ENCODE results near the gene ROBO2.

DNA sequence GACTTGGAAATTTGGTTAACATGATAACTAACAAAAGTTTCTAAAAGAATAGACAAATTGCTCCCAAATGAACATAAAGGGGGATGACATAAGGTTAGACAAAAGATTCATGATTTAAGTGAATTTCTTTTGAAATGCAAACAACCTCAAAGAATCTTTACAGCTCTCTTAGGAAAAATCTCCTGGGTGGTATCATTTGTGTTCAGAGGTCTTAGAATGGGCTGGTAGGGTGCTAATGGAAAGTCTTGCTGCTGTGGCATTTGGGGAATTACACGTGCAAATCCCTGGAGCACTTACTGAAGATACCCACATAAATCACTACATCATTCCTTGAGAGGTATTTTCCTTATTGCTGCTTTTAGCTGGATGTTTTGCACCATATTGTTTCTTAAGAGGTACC, 14.4 kb upstream of the ROBO2 start:
- TF ChIP-seq, protein P1, sequence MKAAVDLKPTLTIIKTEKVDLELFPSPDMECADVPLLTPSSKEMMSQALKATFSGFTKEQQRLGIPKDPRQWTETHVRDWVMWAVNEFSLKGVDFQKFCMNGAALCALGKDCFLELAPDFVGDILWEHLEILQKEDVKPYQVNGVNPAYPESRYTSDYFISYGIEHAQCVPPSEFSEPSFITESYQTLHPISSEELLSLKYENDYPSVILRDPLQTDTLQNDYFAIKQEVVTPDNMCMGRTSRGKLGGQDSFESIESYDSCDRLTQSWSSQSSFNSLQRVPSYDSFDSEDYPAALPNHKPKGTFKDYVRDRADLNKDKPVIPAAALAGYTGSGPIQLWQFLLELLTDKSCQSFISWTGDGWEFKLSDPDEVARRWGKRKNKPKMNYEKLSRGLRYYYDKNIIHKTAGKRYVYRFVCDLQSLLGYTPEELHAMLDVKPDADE (IDR thresholded peaks at IDR 0.05): no peak
- TF ChIP-seq EZH2 (IDR thresholded peaks at IDR 0.05; ENCODE audit: low read depth, unreplicated experiment): no peak
- TF ChIP-seq CTCF (conservative IDR thresholded peaks at IDR 0.05; ENCODE audit: low read depth in 2 of 2): no peak
- no peak for TF ChIP-seq EZH2phosphoT487 (IDR thresholded peaks at IDR 0.05; ENCODE audit: unreplicated experiment)
